AG09319 (cell line): Measurements from ENCODE around the gene AUTS2.

Experiments used
- DNase-seq: peaks from one replicate; pipeline ENCODE4 v3.0.0-alpha.2; 2010; ENCODE audit warnings: low read depth; ENCODE audit errors: extremely low read depth
- CTCF ChIP-seq: IDR thresholded peaks from 2 replicates; pipeline ENCODE4 v1.5.1; 2011; ENCODE audit warnings: low read depth, mild to moderate bottlenecking, inconsistent platforms, low read length, moderate library complexity

Gene AUTS2

GRCh38 chr7:70005480-70005879 lies 407.2 kb downstream of the AUTS2 start:
- no peak for DNase-seq

GRCh38 chr7:70005891-70006260 lies 407.6 kb downstream of the AUTS2 start:
- DNase-seq: no peak
- TF ChIP-seq CTCF: no peak

More at GRCh38 chr7:70005480-70005879, 407.2 kb downstream of the AUTS2 start:
- TF ChIP-seq CTCF: no peak

GRCh38 chr7:70006261-70006920 lies 408.1 kb downstream of the AUTS2 start:
- TF ChIP-seq CTCF: no peak
- DNase-seq: no peak

- TF ChIP-seq CTCF: no peak
Observed at GRCh38 chr7:70008466-70008865, 410.2 kb downstream of the AUTS2 start.

GRCh38 chr7:70014472-70015177 lies 416.4 kb downstream of the AUTS2 start:
- DNase-seq: no peak
- no peak for TF ChIP-seq CTCF

More at GRCh38 chr7:70008466-70008865, 410.2 kb downstream of the AUTS2 start:
- no peak for DNase-seq

- DNase-seq: no peak
- no peak for TF ChIP-seq CTCF
Observed at GRCh38 chr7:70015353-70015752, 417.1 kb downstream of the AUTS2 start.

GRCh38 chr7:70016044-70016770 lies 417.9 kb downstream of the AUTS2 start:
- no peak for DNase-seq
- TF ChIP-seq CTCF: no peak
